Medulla oblongata (tissue), 1 donor: ENCODE data around the gene SDK1.
"Not testable (repeated sequence)": the region's sequence is repeated elsewhere in the genome, so short reads cannot be mapped to it uniquely, and the experiment has no call there.

Source experiments
- DNase-seq: peaks from one replicate; pipeline ENCODE4 v3.0.0-alpha.2; 2015; ENCODE audit errors: extremely low spot score

The SDK1 gene

GRCh38 chr7:3579638-3580219, 278.7 kb downstream of the SDK1 start:
- no peak for DNase-seq

- not testable (repeated sequence) for DNase-seq
Measured at GRCh38 chr7:3582145-3582544, 281.1 kb downstream of the SDK1 start.

- no peak for DNase-seq
Measured at GRCh38 chr7:3585826-3586225, 284.8 kb downstream of the SDK1 start.

GRCh38 chr7:3588341-3588740, 287.3 kb downstream of the SDK1 start:
- DNase-seq: no peak

GRCh38 chr7:3589752-3590151, 288.7 kb downstream of the SDK1 start:
- DNase-seq: no peak

- no peak for DNase-seq
Measured at GRCh38 chr7:3591219-3591618, 290.2 kb downstream of the SDK1 start.

GRCh38 chr7:3591944-3592343, 290.9 kb downstream of the SDK1 start:
- DNase-seq: no peak

GRCh38 chr7:3592401-3593134, 291.5 kb downstream of the SDK1 start:
- DNase-seq: no peak

GRCh38 chr7:3594901-3595300, 293.8 kb downstream of the SDK1 start:
- DNase-seq: no peak

- no peak for DNase-seq
Measured at GRCh38 chr7:3598854-3599253, 297.8 kb downstream of the SDK1 start.

GRCh38 chr7:3605222-3605621, 304.2 kb downstream of the SDK1 start:
- no peak for DNase-seq

- no peak for DNase-seq
Measured at GRCh38 chr7:3606436-3606835, 305.4 kb downstream of the SDK1 start.

- no peak for DNase-seq
Measured at GRCh38 chr7:3607847-3608246, 306.8 kb downstream of the SDK1 start.

GRCh38 chr7:3616306-3616705, 315.3 kb downstream of the SDK1 start:
- DNase-seq: no peak

GRCh38 chr7:3630081-3630480, 329.0 kb downstream of the SDK1 start:
- no peak for DNase-seq

GRCh38 chr7:3634396-3634795, 333.3 kb downstream of the SDK1 start:
- no peak for DNase-seq

GRCh38 chr7:3636131-3636860, 335.2 kb downstream of the SDK1 start:
- DNase-seq: no peak

- no peak for DNase-seq
Measured at GRCh38 chr7:3639253-3639652, 338.2 kb downstream of the SDK1 start.

- no peak for DNase-seq
Measured at GRCh38 chr7:3641582-3641981, 340.5 kb downstream of the SDK1 start.

GRCh38 chr7:3643091-3643490, 342.0 kb downstream of the SDK1 start:
- no peak for DNase-seq

GRCh38 chr7:3648276-3648675, 347.2 kb downstream of the SDK1 start:
- no peak for DNase-seq

- no peak for DNase-seq
Measured at GRCh38 chr7:3649250-3649649, 348.2 kb downstream of the SDK1 start.
